PC-9 (cell line): Measurements from ENCODE around the gene PXMP2. TPM values are rescaled to one million over a fixed set of nuclear protein-coding genes. Genes with fewer than 3 reads are reported as not detected.
"Not testable (repeated sequence)": the region's sequence is repeated elsewhere in the genome, so short reads cannot be mapped to it uniquely, and the experiment has no call there.

Experiments used
- BruUV-seq: library from RNA; stranded (reverse); fragments of 400-500 nt; replicated peaks from 2 replicates; lab custom pipeline; 2021; lab: Mats Ljungman, UMichigan
- CTCF ChIA-PET: fragments of 300-600 bp; sonication (Branson Sonifier 250); formaldehyde crosslinking; loops from one replicate; lab custom pipeline; 2022; ENCODE audit warnings: antibody characterized with exemption; lab: Charles Lee
- POLR2A ChIA-PET: fragments of 300-600 bp; sonication (Branson Sonifier 250); formaldehyde crosslinking; loops from one replicate; lab custom pipeline; 2022; ENCODE audit warnings: antibody characterized with exemption; ENCODE audit not compliant: unreplicated experiment; lab: Charles Lee
- DNase-seq, 2 experiments: peaks; one replicate each; pipeline versions ENCODE4 v3.0.0 to v3.0.0-alpha.2; 2015 to 2022; ENCODE audit warnings: mixed read lengths in 1 of 2
- H2AFZ ChIP-seq: fragments of 200-600 bp; sonication (generic); 2 replicates; pipeline ENCODE4 v1.8.1; 2017; ENCODE audit warnings: antibody characterized with exemption
- H3F3A ChIP-seq: fragments of 200-600 bp; sonication (generic); 2 replicates; pipeline ENCODE4 v1.8.1; 2017; ENCODE audit warnings: antibody characterized with exemption, mild to moderate bottlenecking, low read depth; ENCODE audit not compliant: insufficient read depth
- H3K27ac ChIP-seq: fragments of 200-600 bp; sonication (generic); 2 replicates; pipeline ENCODE4 v1.6.1; 2016; ENCODE audit warnings: mixed run types
- H3K27me3 ChIP-seq: fragments of 200-600 bp; sonication (generic); 2 replicates; pipeline ENCODE4 v1.6.1; 2016; ENCODE audit warnings: low read depth, mixed run types; ENCODE audit not compliant: insufficient read depth
- H3K36me3 ChIP-seq: fragments of 200-600 bp; sonication (generic); 2 replicates; pipeline ENCODE4 v1.6.1; 2016; ENCODE audit warnings: low read depth, mixed run types
- H3K4me1 ChIP-seq: fragments of 200-600 bp; sonication (generic); replicated peaks from 2 replicates; pipeline ENCODE4 v1.6.1; 2016; ENCODE audit warnings: mixed run types; ENCODE audit not compliant: insufficient read depth
- H3K4me2 ChIP-seq: fragments of 200-600 bp; sonication (generic); 2 replicates; pipeline ENCODE4 v1.6.1; 2017; ENCODE audit warnings: mixed run types
- H3K4me3 ChIP-seq: fragments of 200-600 bp; sonication (generic); 2 replicates; pipeline ENCODE4 v1.6.1; 2016; ENCODE audit warnings: mixed run types
- H3K79me2 ChIP-seq: fragments of 200-600 bp; sonication (generic); 2 replicates; pipeline ENCODE4 v1.6.1; 2017; ENCODE audit warnings: low read depth, mixed run types
- H3K9me2 ChIP-seq: fragments of 200-600 bp; sonication (generic); 2 replicates; pipeline ENCODE4 v1.8.1; 2017; ENCODE audit warnings: mild to moderate bottlenecking; ENCODE audit not compliant: insufficient read depth
- H3K9me3 ChIP-seq: fragments of 200-600 bp; sonication (generic); 2 replicates; pipeline ENCODE4 v1.8.1; 2016; ENCODE audit warnings: low read depth; ENCODE audit not compliant: insufficient read depth
- H4K20me1 ChIP-seq: fragments of 200-600 bp; sonication (generic); 2 replicates; pipeline ENCODE4 v1.8.1; 2017; ENCODE audit not compliant: insufficient read depth
- CTCF ChIP-seq: fragments of 200-600 bp; sonication (generic); conservative IDR thresholded peaks from 2 replicates; pipeline ENCODE4 v1.6.1; 2017; ENCODE audit warnings: mixed run types, antibody characterized with exemption, mild to moderate bottlenecking, moderate library complexity
- EZH2 ChIP-seq: fragments of 200-600 bp; sonication (generic); IDR thresholded peaks from 2 replicates; pipeline ENCODE4 v1.8.0; 2017; ENCODE audit warnings: antibody characterized with exemption, low read depth
- intact Hi-C: fragments of 100-400 bp; cut with micrococcal nuclease; formaldehyde crosslinking; loops from one replicate; pipeline ENCODE4 v1.10.0; 2022; ENCODE audit not compliant: unreplicated experiment
- total RNA-seq: library from RNA; stranded (reverse); gene quantifications from 2 replicates; pipeline ENCODE4 v1.2.3, GENCODE V29; 2021

PXMP2 gene
- total RNA-seq, 1 experiment from 2014 or later = 38.6 TPM

GRCh38 chr12:132747896-132748295 lies 60.5 kb downstream of the PXMP2 start:
- Histone ChIP-seq H3K4me3 (no peak overlapping the region), H3K79me2 (peaks cover 60% of the 10 kb centered on the region), H3K9me2 (no peaks in the 10 kb centered on the region), H3K27me3 (no peaks in the 10 kb centered on the region), H2AFZ (no peak overlapping the region), H3K9me3 (no peaks in the 10 kb centered on the region), H4K20me1 (peaks cover 66% of the 10 kb centered on the region), H3K4me2 (no peak overlapping the region), H3K36me3 (peaks cover 57% of the 10 kb centered on the region), H3K27ac (no peak overlapping the region), H3K4me1 (no peaks in the 10 kb centered on the region), H3F3A (peaks cover 12% of the 10 kb centered on the region)
- BruUV-seq = no TSS peak
- ChIA-PET CTCF (no interaction called here), POLR2A (no interaction called here)
- TF ChIP-seq CTCF = no peak
- TF ChIP-seq EZH2 = no peak
- no peak for DNase-seq
- intact Hi-C loops = no loop called here

GRCh38 chr12:132748319-132748718 lies 60.9 kb downstream of the PXMP2 start:
- peaks cover 66% of the 10 kb centered on the region for H4K20me1 ChIP-seq
- H3K4me1 ChIP-seq = no peaks in the 10 kb centered on the region
- no TSS peak for BruUV-seq
- no peak overlapping the region for H3K4me3 ChIP-seq
- no peaks in the 10 kb centered on the region for H3K9me3 ChIP-seq
- intact Hi-C loops = no loop called here
- H2AFZ ChIP-seq = no peak overlapping the region
- no peaks in the 10 kb centered on the region for H3K27me3 ChIP-seq
- no peak overlapping the region for H3K4me2 ChIP-seq
- peaks cover 60% of the 10 kb centered on the region for H3K79me2 ChIP-seq
- H3F3A ChIP-seq = peaks cover 12% of the 10 kb centered on the region
- no peak overlapping the region for H3K27ac ChIP-seq
- DNase-seq = no peak
- TF ChIP-seq EZH2 (no peak), CTCF (no peak)
- POLR2A ChIA-PET = no interaction called here
- CTCF ChIA-PET = no interaction called here
- H3K9me2 ChIP-seq = no peaks in the 10 kb centered on the region
- H3K36me3 ChIP-seq = peaks cover 58% of the 10 kb centered on the region

GRCh38 chr12:132753670-132754069 lies 66.3 kb downstream of the PXMP2 start:
- H2AFZ ChIP-seq, BruUV-seq, CTCF ChIA-PET, H3K4me3 ChIP-seq, intact Hi-C loops, H3K27me3 ChIP-seq, H3K9me2 ChIP-seq, H3K9me3 ChIP-seq, POLR2A ChIA-PET, H3K27ac ChIP-seq, DNase-seq, H3K4me1 ChIP-seq, H3K4me2 ChIP-seq: not testable (repeated sequence)
- Histone ChIP-seq H3K36me3 (peaks cover 48% of the 10 kb centered on the region), H3K79me2 (peaks cover 76% of the 10 kb centered on the region), H3F3A (peaks cover 16% of the 10 kb centered on the region), H4K20me1 (peaks cover 88% of the 10 kb centered on the region)
